Daoy (cell line): ENCODE results near the gene GOLGA8J. TPM values are rescaled to one million over a fixed set of nuclear protein-coding genes. Genes with fewer than 3 reads are reported as not detected.
A peak's percentile ranks its signal among the peaks of the same experiment; 100 is the strongest.
"Not testable (repeated sequence)": the region's sequence is repeated elsewhere in the genome, so short reads cannot be mapped to it uniquely, and the experiment has no call there.

Source experiments
- DNase-seq: peaks from one replicate; pipeline ENCODE4 v3.0.0-alpha.2; 2015; ENCODE audit warnings: low read depth
- total RNA-seq: library from RNA; depleted of rRNA; stranded (reverse); fragments of >200 nt; shearing (Covaris generic); gene quantifications from 2 replicates; pipeline ENCODE4 v1.2.3, GENCODE V29; 2014; rRNA removed

Gene GOLGA8J
- total RNA-seq, 1 experiment from 2014 or later, result not detected

DNA sequence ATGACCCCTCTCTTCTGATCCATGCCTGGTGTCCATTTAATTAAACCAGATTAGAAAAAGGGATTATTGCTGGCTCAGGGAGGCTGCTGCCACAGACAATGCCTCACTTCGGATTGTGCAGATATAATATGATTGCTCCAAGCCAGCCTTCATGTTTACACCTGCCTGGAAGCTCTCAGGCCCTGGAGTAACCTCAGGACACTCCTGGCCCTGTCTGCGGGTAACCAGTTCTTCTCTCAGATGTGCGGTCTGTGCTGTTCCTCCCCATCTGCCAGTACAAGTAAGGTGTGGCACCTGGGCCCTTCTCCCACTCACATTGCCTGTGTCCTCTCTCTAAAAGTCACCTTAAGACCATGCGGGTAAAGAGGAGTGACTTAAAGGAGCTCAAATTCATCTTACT lies 8.8 kb upstream of the GOLGA8J start:
- DNase-seq, result no peak

DNA sequence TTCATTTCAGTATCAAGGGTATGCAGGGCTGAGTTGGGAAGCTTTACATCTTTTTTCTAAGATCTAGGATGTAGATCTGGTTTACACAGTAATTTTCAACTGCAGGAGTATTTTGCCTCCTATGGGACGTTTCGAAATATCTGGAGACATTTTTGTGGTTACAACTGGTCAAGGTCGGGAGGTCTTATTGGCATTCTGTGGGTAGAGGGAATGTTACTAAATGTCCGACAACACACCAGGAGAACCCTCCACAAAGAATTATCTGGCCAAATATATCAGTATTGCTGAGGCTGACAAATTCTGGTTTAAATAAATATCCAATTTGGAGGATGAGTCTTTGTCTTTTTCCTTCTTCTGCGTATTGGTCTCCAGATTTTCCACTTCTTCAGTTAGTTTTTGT lies 1.9 kb upstream of the GOLGA8J start:
- DNase-seq, result peak; percentile 60

DNA sequence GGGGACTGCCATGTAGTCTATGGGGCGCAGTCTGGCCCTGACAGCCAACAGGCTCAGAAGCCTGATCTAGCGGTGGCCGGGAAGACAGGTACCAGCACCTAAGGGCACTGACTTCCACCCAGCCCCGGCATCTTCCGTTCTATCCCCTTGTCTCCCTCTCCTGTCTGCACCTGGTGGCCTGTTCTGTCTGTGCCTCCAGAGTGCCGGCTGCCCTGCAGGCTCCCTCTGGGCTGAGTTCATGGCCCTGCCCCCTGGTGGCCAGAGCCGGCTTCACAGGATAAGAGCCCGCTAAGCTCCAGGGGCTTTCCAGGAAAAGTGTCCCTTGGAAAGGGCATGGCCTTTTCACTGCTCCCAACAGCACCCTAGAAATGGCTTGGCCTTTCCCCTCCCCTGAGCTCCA lies 15.1 kb downstream of the GOLGA8J start:
- DNase-seq, result not testable (repeated sequence)

DNA sequence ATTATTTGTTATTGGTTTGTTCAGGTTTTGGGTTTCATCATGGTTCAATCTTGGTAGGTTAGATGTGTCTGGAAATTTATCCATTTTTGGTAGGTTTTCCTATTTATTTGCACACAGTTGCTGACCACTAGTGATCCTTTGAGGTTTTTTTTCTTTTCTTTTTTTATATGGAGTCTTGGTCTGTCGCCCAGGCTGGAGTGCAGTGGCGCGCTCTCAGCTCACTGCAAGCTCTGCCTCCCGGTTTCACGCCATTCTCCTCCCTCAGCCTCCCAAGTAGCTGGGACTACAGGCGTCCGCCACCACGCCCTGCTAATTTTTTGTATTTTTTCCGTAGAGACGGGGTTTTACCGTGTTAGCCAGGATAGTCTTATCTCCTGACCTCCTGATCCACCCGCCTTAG lies 20.1 kb downstream of the GOLGA8J start:
- not testable (repeated sequence) for DNase-seq

DNA sequence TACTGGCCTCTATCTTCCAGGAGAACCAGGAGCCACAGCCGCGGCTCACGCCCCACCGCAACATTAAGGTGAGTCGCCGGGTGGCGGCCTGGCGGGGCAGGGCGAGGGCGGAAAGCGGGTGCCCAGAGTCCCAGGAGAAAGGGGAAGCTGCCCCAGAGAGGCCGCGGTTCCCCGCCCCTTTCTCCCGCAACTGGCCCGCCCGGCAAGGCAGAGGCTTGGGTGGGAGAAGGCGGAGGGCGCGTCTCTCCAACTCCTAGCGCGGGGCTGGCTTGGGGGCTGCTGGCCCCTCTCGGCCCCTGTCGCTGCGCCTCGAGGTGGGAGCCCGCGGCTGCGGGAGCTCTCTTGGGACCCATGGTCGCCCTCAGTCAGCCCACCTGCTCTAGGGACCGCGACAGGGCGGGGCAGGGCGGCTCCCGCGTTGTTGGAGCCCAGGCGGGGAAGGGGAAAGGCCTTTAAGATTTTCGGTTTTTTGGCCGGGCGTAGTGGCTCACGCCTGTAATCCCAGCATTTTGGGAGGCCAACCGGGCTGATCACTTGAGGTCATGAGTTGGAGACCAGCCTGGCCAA lies 21.3 kb downstream of the GOLGA8J start:
- not testable (repeated sequence) for DNase-seq

DNA sequence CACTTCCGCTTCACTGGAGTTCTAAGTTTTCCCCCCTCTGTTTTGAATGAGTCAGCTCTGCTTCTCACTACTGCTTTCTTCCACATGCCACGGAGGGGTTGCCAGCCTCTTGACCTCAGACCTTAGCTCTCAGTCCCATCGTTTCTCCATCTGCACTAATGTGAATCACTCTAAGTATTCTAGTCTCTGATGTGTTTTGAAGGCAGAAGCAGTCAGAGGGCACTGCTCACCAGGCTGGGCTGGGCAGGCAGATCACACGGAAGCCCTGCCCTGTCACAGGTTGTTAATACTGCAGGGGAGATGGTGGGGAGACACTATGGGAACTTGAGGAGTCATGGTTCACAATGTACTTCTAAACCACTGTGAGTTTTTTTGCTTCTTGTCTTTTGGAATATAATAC lies 27.8 kb downstream of the GOLGA8J start:
- not testable (repeated sequence) for DNase-seq

DNA sequence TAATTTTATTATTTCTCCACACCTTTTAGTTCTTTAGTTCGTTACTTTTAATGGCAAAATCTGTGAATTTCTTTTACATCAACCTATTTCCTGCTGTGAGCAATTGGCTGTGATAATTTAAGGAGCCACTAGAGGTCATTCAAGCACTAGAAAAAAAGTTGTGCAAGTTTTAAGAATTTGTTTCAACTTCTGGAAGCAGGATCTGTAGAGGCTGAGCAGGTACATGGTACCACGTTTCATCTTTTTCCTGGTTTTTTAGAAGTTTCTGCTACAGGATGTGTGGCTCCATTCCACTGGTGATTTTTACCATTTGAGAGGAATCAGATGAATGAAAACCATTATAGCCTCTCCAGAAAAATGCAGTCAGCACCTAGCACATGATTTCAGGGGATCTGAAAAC lies 47.3 kb downstream of the GOLGA8J start:
- DNase-seq, result not testable (repeated sequence)

DNA sequence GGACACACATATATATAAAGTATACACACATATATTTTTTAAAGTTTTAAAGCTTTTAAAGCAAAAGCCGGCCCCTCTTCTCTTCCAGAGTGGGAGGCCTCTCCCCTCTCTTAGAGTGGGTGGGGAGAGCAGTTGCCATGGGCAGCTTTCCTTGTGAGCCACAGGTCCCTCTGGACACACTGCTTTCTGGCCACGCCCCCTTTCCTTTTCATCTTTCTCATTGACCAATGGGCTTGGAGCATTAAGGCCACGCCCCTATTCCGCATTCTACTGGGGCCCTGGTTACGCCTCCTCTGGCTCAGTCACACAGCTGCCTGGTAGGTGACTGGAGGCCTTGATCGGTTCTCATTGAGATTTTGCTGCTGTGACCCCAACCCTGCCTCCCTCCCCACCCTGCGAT lies 52.0 kb downstream of the GOLGA8J start, which contains the start of gene GOLGA8T:
Gene GOLGA8T, plus strand, starts transcription at position 301 of the 400 bp plus-strand sequence. Its CDS starts 98 bp downstream, at position 399.
- not testable (repeated sequence) for DNase-seq

Other genes starting within 250 kb of the GOLGA8J start
- 1.5 TPM in 1 of 2 replicates, not detected in the other for gene GOLGA8T, start 52.1 kb downstream of the GOLGA8J start, total RNA-seq